ENCODE data around the gene HOXA3. TPM values are rescaled to one million over a fixed set of nuclear protein-coding genes. Genes with fewer than 3 reads are reported as not detected.

Gene HOXA3
- total RNA-seq, 4 donors from 2014 or later = 1.8 to 11.0 (median 4.3) TPM

GRCh38 chr7:27158436-27159265 lies 6.3 kb upstream of the HOXA3 start:
- no peak for TF ChIP-seq CTCF (IDR thresholded peaks at IDR 0.05)
- ATAC-seq (ENCODE audit: low FRiP score) (no peak), DNase-seq (ENCODE audit: low spot score) (peak; percentile 14)

GRCh38 chr7:27157702-27158431 lies 5.5 kb upstream of the HOXA3 start:
- DNase-seq (ENCODE audit: low spot score) = peak; percentile 15
- no peak for TF ChIP-seq CTCF (IDR thresholded peaks at IDR 0.05)
- ATAC-seq (ENCODE audit: low FRiP score) = no peak

- no peak for ATAC-seq (ENCODE audit: low FRiP score)
- TF ChIP-seq CTCF (IDR thresholded peaks at IDR 0.05) = no peak
- peak; percentile 20 for DNase-seq (ENCODE audit: low spot score)
Measured at GRCh38 chr7:27156916-27157701, 4.7 kb upstream of the HOXA3 start.

- ATAC-seq (ENCODE audit: low FRiP score) (peak; percentile 37), DNase-seq (ENCODE audit: low spot score) (peak; percentile 39)
- no peak for TF ChIP-seq CTCF (IDR thresholded peaks at IDR 0.05)
Measured at GRCh38 chr7:27156508-27156898, 4.1 kb upstream of the HOXA3 start, which contains the start of gene HOXA7. Gene HOXA7, minus strand, starts transcription at chr7:27156675. Its CDS starts 130 bp downstream, at chr7:27156545.

- no peak for TF ChIP-seq CTCF (IDR thresholded peaks at IDR 0.05)
- peak; percentile 4 for ATAC-seq (ENCODE audit: low FRiP score)
- peak; percentile 21 for DNase-seq (ENCODE audit: low spot score)
Measured at GRCh38 chr7:27155816-27156507, 3.6 kb upstream of the HOXA3 start.

All from omental fat pad (tissue), 4 donors.